ENCODE results near the gene SLC24A4.

The SLC24A4 gene

DNA sequence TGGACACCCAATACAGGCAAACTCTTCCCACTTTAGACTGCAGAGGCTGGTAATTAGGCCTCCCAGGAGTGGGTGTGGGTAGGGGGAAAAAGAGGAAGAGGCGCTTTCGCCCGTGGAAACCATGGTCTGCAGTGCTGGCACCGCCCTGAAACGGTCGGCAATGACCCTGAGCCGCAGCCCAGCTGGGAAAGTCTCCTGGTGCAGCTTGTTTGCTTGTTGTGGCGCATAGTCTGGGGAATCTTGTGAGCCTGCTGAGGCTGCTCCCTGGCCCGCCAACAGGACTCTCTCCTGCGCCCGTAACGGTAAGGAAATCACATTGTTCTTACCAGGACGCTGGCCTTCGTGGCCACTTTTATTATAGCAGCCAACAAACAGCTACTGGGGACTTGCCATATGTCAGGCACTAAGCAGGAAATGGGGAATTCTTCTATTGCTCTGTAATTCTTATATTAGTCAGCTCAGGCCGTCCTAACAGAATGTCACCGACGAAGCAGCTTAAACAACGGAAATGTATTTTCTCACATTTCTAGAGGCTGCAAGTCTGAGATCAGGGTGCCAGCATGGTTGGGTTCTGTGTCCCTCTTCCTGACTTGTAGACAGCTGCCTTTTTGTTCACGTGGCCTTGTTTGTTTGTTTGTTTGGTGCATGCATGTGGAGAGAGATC is 138.1 kb downstream of the SLC24A4 start:
- no peak for DNase-seq

- no peak for DNase-seq
Measured at GRCh38 chr14:92461891-92462290, 138.9 kb downstream of the SLC24A4 start.

GRCh38 chr14:92462568-92462967 is 139.6 kb downstream of the SLC24A4 start:
- DNase-seq = no peak

- no peak for DNase-seq
Measured at GRCh38 chr14:92463141-92463540, 140.2 kb downstream of the SLC24A4 start.

DNA sequence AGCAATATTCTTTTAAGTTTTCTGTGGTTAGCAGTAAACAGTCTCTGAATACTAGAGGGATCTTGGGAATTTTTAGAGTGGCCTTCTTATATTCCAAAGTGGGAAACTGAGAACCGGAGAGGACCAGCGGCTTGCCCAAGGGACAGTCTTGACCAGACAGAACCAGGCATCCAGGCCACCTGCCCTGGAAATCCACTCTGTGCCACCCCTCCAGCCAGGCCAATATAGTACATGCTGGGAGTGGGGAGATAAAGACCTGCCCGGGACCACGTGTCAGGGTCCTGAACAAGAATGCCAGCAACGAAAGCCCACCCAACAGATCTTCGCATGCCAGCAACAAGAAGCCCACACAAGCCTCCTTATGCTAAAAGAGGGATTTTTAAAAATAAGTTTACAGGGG is 141.2 kb downstream of the SLC24A4 start:
- DNase-seq = no peak

- no peak for DNase-seq
Measured at GRCh38 chr14:92464716-92465115, 141.8 kb downstream of the SLC24A4 start.

DNA sequence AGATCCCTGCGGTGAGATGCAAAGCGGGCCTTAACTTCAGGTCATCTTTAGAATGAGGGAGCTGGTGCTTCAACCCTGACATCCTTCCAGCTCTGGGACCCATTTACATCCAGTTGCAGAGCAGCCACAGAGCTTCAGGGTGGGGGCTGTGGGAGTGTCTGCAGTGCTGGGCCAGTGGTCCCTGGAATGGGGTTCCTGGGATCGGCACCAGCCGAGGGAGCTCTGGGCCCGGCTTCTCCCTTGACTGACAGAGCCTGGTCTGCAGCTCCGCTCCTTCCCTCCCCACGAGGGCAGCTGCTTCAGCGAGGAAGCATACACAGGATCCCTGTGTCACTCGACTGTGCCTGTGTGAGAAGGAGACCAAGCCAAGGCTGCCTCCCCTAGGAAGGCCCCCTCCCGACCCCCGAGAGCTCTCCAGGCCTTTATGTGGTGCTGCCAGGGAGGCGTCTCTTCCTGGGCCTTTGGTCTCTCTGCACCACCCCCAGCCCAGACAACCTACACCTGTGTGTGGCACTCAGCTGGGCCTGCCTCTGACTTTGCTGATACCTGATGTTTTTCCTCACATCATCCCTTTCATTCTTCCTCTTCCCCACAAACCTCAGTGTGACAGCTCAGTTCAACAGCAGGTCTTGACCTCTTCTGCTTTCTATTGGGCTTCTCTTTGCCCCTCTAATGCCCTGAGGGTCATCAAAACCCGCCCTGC is 142.5 kb downstream of the SLC24A4 start:
- no peak for DNase-seq

DNA sequence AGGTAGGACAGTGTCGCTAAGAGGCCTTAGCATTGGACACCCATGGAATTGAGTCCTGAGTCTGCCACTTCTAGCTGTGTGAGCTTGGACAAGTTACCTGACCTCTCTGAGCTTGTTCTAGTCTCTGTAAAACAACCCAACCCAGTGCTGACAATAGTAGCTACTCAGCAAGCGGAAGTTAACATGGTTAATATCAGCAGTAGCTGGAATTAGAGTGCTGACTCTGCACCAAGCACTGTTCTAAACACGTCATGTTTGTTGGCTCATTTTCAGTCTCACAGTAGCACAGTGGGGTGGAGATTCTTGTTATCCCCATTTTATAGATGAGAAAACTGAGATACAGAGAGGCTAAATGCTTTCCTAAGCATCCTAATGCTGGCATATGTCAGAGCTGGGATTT is 143.1 kb downstream of the SLC24A4 start:
- DNase-seq = no peak

DNA sequence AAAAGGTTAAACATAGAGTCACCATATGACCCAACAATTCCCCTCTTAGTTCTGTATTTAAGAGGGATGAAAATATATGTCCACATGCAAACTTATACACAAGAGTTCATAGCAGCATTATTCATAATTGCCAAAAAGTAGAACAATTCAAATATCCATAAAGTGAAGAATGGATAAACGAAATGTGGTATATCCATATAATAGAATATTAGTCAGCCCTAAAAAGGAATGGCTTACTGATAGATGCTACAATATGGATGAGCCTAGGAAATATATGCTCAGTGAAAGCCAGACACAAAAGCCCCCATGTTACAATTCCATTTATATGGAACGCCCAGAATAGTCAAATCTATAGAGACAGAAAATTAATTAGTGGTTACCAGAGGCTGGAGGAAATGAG is 146.6 kb downstream of the SLC24A4 start:
- DNase-seq = no peak

GRCh38 chr14:92470215-92470614 is 147.2 kb downstream of the SLC24A4 start:
- DNase-seq = no peak

DNA sequence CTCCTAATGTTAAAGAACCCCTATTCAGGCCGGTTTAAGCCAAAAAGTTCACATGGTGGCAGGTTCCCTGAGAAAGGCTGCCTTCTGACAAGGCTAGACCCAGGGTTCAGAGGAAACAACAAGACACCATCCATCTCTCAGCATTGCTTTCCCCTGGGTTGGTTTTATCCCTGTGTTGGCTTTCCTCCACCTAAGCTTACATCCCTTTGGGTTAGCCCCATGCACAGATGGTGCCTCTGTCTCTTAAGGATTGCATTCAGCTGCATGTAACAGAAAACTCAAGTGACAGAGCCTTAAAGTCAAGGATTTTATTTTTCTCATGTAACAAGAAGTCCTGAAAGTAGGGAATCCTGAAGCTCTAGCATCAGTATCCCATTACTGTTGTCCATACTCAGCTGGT is 147.8 kb downstream of the SLC24A4 start:
- no peak for DNase-seq

DNA sequence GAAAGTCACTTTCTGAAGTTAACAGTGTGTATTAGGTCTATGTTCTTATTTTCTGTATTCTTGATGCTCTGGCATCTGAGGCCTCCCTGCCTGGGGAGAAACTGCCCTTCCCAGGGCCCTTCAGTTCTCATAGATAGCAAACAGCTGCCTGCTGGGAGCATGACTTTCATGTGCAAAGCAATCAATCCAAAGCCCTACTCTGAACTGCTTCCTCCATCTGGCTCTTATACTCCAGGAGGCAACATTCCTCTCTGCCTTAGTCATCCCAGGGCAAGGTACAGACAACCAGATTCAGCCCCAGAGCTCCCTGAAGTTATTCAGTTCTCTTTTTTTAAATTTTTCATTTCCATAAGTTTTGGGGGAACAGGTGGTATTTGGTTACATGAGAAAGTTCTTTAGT is 149.0 kb downstream of the SLC24A4 start:
- no peak for DNase-seq

DNA sequence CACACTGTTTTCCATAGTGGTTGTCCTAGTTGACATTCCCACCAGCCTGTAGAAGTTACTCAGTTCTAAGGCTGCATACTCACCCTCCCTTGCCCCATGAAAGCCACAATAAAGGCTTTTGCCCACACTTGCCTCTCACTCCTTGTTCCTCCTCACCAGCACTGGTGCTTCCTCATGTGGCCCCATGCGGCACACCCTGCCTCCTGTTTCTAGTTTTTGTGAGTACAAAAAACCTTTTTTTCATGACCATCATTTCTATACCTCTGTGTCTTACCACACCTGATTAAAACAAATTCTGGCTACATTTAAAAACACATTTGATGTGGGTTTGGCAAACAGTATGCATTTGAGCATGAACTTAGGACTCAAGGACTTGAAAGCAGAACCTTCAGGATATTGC is 149.9 kb downstream of the SLC24A4 start:
- DNase-seq = no peak

DNA sequence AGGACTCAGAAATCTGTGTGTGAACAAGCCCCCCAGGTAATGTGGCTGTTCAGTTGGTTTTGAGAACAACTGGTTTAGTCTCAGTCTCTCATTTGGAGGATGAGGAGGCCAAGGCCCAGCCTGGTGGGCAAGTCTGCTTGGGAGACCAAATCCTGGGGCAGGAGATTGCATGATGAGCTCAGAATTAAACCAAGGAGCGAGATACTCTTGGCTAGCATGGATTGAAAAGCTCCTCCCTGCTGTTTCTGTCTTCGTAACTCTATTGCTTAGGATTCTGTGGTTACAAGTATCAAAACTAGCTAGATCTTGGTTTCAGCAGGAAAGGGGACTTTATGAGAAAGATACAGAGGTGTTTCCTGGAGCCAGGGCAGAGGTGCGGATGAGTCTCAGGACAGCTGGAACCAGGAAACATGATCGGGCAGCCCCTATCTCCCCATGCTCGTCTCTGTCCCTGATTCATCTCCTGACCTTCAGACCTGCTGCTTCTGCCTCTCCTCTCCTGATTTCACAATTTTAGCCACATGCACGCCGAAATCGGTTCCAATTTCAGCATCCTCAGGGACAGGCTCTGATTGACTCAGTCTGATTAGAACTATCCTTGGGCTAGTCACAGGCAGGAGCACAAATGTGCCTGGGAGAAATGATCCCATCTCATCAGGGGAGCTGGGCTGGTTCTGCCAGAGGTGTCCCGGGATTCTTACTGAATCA is 150.4 kb downstream of the SLC24A4 start:
- no peak for DNase-seq

DNA sequence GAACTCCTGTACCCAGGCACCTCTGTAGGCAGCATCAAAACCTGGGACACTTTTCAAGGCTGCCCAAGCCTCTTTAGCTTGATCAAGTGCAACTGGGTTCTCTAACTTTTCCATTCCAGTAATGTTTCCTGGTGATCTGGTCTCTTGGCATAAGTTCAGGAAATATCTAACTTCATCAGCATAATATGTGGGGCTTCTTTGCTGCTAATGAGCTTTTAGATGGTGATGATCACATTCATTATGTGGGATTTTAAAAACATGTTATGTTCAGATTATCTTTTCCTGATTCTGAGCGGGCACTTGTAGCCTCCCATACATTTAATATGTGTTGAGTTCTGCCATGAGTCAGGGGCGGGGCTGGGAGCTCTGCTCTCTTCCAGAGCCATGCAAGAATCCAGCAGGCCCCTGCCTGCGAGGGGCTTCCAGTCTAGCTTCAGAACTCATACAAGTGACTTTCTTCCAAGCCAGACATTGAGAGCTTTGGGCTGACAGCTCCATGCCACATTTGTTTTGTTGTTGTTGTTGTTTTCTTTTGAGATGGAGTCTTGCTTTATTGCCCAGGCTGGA is 151.1 kb downstream of the SLC24A4 start:
- DNase-seq = no peak

DNA sequence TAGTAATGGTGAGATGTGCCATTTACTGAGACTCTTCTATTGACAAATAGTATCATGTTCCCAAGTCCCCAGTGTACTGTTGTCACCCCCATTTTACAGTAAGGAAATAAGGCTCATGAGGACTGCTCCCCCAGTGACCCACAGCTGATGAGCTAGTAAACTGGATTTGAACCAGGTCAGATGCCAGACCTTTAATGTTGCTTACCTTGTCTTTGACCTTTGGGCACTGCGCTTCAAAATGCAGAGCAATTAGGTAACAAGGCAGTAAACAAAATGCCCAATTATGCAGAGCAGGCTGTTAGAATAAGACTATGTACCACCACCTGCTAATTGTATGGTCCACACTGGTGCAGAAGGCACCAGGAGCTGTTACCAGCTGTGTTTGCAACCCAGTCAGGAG is 152.1 kb downstream of the SLC24A4 start:
- DNase-seq = no peak

DNA sequence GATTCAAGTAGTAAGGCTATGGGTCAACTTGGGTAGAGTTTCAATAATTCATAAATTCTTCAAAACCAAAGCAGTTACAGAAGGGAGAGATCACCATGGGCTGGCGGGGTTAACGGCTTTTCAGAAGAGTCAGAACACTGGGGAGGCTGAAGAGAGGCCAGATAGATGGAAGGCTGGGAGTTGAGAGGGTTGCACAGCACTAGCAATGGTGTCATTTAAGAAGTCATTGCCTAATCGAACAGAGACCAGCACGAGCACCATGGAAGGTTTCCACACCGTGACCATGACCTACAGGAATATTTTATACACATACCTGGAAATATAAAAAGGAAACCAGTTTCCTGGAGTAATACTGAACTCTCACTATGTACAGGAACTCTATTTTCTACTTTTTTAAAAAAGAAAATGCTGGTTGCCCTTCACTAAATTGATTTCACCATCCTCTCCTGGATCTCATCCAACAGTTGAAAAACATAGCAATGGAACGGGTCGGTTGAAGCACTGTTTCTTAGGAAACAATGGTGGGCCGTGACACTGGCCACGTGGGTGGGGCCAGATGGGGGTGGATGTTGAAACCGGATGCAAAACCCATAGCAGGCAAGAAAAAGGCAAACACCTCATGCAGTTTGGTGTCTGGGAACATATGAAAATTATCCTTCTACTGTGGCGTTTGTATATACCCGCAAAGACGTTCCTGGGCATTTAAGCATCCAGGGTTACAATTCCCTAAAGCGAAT is 152.7 kb downstream of the SLC24A4 start:
- DNase-seq = no peak

DNA sequence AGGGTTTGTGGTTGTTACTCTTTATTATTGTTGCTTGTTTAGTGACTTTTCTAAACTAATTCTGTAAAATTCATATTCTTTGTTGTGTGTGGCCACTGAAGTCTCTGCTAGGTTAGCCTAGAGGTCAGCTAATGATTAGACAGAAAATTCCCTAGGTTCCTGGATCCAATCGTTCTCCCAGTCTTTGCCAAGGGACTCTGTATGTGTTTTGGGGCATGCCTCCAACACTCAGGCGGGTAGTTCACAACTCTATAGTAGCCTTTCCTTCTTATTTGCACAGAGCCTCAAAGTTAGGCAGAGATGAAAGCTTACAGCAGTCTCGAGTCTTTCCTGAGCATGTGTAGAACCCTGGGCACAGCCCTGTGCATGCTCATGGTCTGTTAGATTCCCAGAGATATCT is 157.9 kb downstream of the SLC24A4 start:
- no peak for DNase-seq

DNA sequence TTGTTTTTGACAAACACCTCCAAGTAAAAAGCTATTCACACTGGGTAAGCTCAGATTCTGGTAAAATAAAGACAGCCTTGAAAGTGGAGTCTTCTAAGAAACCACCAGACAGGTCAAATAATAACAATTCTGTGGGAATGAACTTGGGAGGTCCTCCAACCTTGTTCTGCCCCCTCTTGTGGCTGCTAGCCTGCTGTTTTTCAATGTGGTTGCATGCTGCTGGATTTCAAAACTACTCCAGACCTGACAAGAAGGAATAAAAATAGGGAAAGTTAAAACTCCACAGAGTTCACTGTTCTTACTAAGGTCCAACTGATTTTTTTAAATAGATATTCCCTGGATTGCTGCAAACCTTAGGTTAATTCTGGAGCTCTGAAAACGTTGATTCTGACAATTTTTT is 158.4 kb downstream of the SLC24A4 start:
- no peak for DNase-seq

GRCh38 chr14:92481811-92482555 is 159.0 kb downstream of the SLC24A4 start:
- DNase-seq = no peak

GRCh38 chr14:92482621-92483319 is 159.8 kb downstream of the SLC24A4 start:
- no peak for DNase-seq
